Measurements from ENCODE around the gene SLC6A20.

The SLC6A20 gene

GRCh38 chr3:45795882-45796765 is at the start of gene SLC6A20:
Gene SLC6A20, minus strand, starts transcription at chr3:45796536. Its CDS starts 117 bp downstream, at chr3:45796419.
- peak; percentile 24 for DNase-seq

GRCh38 chr3:45844616-45845015 is 48.3 kb upstream of the SLC6A20 start:
- no peak for DNase-seq

GRCh38 chr3:45842851-45843625 is 46.7 kb upstream of the SLC6A20 start:
- no peak for DNase-seq

- DNase-seq, result peak; percentile 92
These were observed 45.6 kb upstream of the SLC6A20 start, which contains the start of gene LZTFL1 for GRCh38 chr3:45841757-45842491. Gene LZTFL1, minus strand, starts transcription at chr3:45842119. Its CDS starts 128 bp downstream, at chr3:45841991.

GRCh38 chr3:45841420-45841756 is 45.1 kb upstream of the SLC6A20 start:
- DNase-seq, result no peak

GRCh38 chr3:45838466-45838865 is 42.1 kb upstream of the SLC6A20 start:
- DNase-seq, result no peak

GRCh38 chr3:45832699-45833098 is 36.4 kb upstream of the SLC6A20 start:
- peak; percentile 32 for DNase-seq

- DNase-seq, result no peak
These were observed 33.8 kb upstream of the SLC6A20 start for GRCh38 chr3:45830121-45830520.

- DNase-seq, result no peak
These were observed 30.6 kb upstream of the SLC6A20 start for GRCh38 chr3:45826908-45827307.

GRCh38 chr3:45826321-45826720 is 30.0 kb upstream of the SLC6A20 start:
- no peak for DNase-seq

GRCh38 chr3:45821127-45821526 is 24.8 kb upstream of the SLC6A20 start:
- no peak for DNase-seq

- no peak for DNase-seq
These were observed 23.2 kb upstream of the SLC6A20 start for GRCh38 chr3:45819543-45819942.

- peak; percentile 57 for DNase-seq
These were observed 21.6 kb upstream of the SLC6A20 start for GRCh38 chr3:45817831-45818522.

- DNase-seq, result no peak
These were observed 20.2 kb upstream of the SLC6A20 start for GRCh38 chr3:45816544-45816943.

- no peak for DNase-seq
These were observed 18.0 kb upstream of the SLC6A20 start for GRCh38 chr3:45814322-45814721.

GRCh38 chr3:45807681-45808540 is 11.6 kb upstream of the SLC6A20 start:
- peak; percentile 66 for DNase-seq

GRCh38 chr3:45807133-45807532 is 10.8 kb upstream of the SLC6A20 start:
- peak; percentile 23 for DNase-seq

- DNase-seq, result no peak
These were observed 9.7 kb upstream of the SLC6A20 start for GRCh38 chr3:45806072-45806471.

GRCh38 chr3:45803252-45803935 is 7.1 kb upstream of the SLC6A20 start:
- DNase-seq, result no peak

- no peak for DNase-seq
These were observed 5.8 kb upstream of the SLC6A20 start for GRCh38 chr3:45802146-45802545.

GRCh38 chr3:45800611-45801010 is 4.3 kb upstream of the SLC6A20 start:
- DNase-seq, result no peak
